Measurements from ENCODE around the gene SPATA7.

The SPATA7 gene

GRCh38 chr14:88417594-88417993 is 32.1 kb downstream of the SPATA7 start:
- DNase-seq (ENCODE audit: low read depth, low spot score) = no peak

DNA sequence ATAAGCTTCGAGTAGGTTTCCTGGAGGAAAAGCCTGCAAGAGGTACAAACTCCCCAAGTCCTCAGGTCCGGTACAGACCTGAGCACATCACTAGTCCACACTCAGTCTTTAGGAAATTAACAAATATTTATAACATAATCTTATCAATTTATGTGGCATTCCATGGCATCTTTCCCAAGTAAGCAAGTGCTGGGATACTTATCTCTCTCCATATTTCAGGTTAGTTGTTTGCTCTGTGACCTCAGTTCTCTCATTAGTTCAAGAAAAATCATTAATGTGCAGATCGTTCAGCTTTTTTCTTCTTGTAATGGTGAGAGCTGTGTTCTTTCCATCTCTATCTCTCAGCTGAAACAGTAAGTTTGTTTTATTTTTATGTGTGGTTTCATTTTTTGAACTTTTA is 34.7 kb downstream of the SPATA7 start:
- DNase-seq (ENCODE audit: low read depth, low spot score) = no peak

- no peak for DNase-seq (ENCODE audit: low read depth, low spot score)
Measured at GRCh38 chr14:88421286-88421685, 35.8 kb downstream of the SPATA7 start.

DNA sequence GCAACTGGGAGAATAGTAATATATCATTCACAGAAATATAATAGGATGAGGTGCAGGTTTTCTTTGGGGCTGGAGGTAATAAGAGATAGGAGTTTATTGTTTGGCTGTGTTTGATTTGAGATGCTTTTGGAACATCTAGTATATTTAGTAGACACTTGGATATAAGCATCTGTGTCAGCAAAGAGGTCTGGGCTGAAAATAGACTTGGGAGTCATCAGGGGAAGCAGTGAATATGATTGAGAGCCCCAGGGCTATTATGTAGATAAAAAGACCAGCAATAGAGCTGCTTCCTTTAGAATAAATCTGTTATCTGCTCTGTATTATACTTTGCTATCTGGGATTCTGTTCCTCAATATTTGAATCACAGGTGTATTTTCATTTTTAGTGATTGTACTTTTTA is 36.6 kb downstream of the SPATA7 start:
- no peak for DNase-seq (ENCODE audit: low read depth, low spot score)

- no peak for DNase-seq (ENCODE audit: low read depth, low spot score)
Measured at GRCh38 chr14:88422919-88423650, 37.6 kb downstream of the SPATA7 start.

GRCh38 chr14:88424573-88424972 is 39.1 kb downstream of the SPATA7 start:
- DNase-seq (ENCODE audit: low read depth, low spot score) = no peak

DNA sequence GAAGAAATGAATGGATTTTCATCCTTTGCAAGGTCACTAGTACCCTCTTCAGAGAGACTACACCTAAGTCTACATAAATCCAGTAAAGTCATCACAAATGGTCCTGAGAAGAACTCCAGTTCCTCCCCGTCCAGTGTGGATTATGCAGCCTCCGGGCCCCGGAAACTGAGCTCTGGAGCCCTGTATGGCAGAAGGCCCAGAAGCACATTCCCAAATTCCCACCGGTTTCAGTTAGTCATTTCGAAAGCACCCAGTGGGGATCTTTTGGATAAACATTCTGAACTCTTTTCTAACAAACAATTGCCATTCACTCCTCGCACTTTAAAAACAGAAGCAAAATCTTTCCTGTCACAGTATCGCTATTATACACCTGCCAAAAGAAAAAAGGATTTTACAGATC is 40.8 kb downstream of the SPATA7 start:
- no peak for DNase-seq (ENCODE audit: low read depth, low spot score)

DNA sequence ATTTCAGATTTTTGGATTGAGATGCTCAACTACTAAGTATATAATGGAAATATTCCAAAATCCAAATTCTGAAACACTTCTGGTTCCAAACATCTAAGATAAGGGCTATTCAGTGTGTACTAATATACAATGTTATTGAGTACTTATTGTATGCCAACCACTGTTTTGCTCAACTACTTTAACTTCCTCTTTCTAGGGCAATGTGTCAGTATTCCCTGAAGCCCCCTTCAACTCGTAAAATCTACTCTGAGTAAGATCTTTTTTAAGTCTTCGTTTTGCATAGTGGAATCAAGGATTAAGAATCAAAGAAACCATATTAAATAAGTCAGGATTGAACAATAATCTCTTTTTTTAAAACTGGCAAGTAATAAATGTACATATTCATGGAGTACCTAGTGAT is 45.5 kb downstream of the SPATA7 start:
- no peak for DNase-seq (ENCODE audit: low read depth, low spot score)

- no peak for DNase-seq (ENCODE audit: low read depth, low spot score)
Measured at GRCh38 chr14:88437658-88438057, 52.2 kb downstream of the SPATA7 start.

- DNase-seq (ENCODE audit: low read depth, low spot score) = no peak
Measured at GRCh38 chr14:88439088-88439487, 53.6 kb downstream of the SPATA7 start.

DNA sequence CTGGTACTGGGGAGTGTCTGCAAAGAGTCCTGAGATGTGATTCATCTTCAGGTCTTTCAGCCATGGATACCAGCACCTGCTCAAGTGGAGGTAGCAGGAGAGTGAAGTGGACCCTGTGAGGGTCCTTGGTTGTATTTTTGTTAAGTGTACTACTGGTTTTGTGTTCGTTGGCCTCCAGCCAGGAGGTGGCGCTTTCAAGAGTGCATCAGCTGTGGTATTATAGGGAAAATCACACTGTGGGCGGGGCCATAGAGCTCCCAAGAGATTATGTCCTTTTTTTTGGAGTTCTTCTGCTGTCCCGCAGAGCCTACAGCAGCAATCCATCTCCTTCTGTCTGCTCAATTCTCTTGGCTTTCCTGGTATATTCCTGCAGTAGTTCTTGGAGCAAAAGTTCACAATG is 66.8 kb downstream of the SPATA7 start:
- DNase-seq (ENCODE audit: low read depth, low spot score) = no peak

DNA sequence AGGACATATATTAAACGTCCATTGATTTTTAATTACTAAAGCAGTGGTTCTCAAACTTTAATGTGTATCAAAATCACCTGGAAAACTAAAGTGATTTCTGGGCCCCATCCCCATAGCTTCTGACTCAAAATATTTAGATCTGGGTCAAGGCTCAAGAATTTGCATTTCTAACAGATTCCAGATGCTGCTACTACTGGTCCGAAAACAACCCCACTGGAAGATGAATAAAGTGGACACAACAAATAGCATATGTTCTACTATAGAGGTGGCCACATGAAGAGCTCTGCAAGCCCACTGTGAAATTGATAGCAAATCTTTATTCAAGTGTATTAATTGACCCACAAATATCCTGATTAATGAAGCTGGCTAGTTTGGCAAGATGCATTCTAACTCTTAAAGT is 69.4 kb downstream of the SPATA7 start:
- DNase-seq (ENCODE audit: low read depth, low spot score) = no peak

DNA sequence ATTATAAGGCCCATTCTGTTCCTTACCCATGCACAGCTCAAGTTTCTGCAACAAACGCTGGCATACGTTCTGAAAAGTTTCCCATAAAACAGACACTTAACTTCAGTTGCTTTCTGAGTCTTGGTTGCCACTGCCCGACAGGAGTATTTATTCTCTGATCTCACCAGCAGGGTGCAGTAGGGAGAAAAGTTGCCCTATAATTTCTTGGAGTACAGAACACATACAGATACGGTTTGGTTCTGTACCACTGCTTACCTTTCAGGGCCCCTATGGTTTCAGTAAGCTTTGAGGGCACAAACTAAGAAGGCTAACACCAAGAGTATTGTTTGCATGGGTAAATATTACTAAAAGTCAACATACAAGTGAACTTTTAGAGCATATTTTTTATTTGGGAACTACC is 77.9 kb downstream of the SPATA7 start:
- DNase-seq (ENCODE audit: low read depth, low spot score) = no peak

DNA sequence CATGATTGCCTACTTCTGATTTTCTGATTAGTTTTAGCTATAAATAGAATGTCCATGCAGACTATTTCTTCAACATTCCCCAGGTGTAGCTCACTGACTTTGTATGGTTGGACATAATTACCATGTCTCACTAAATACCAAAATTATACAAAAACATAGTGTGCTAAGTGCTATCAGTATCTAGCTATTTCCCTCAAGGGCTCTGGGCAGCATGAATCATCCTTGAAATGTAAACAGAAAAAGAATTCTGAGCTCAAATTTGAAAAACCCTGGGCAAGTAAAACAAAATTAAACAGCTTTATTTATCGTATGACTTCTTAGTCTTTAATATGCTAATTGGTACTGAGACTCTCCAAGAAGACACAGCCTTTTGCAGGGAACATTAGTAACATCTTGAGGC is 82.9 kb downstream of the SPATA7 start:
- no peak for DNase-seq (ENCODE audit: low read depth, low spot score)

GRCh38 chr14:88470542-88471440 is 85.3 kb downstream of the SPATA7 start:
- no peak for DNase-seq (ENCODE audit: low read depth, low spot score)

DNA sequence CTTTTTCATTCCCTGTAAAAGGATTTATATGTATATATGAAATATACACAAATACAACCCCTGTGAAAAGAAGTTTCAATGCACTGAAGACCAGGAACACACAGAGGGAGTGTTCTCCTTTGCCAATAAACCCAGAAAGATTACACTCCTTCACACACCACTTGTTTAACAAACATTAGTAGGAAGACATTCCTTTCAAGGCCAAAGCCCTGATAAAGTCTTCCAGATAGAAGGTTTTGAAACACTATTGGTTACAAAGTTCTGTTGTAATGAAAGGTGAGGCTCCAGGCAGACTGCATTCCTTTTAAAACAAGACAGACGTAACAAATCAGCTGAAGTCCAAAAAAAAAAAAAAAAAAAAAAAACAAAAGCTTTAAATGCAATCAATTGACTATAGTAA is 88.3 kb downstream of the SPATA7 start:
- DNase-seq (ENCODE audit: low read depth, low spot score) = no peak

DNA sequence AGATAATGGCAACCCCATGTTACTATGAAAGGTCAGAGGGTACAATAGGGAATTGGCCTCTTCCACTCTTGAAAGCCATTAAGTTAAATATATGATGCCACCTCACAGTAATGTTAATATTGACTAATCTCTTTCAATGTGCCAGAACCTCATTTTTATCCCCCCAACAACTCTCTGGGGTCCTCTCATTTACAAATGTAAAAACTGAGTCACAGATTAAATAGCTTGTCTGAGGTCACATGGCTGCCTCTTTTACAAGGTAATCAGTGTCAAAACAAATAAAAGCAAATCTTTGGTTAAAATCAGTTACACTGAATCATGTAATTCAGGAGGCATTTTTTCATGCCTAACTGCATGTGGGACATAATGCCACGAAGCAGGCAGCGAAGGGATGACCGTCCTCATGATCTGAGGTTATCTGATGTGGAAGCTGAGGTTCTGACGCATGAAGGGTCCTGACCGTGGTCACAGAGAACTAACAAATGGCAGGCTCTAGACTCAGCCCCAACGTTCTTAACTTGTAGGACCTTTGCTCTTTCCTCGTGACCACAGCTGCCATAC is 90.8 kb downstream of the SPATA7 start:
- DNase-seq (ENCODE audit: low read depth, low spot score) = no peak

GRCh38 chr14:88476825-88477224 is 91.4 kb downstream of the SPATA7 start:
- DNase-seq (ENCODE audit: low read depth, low spot score) = no peak

- no peak for DNase-seq (ENCODE audit: low read depth, low spot score)
Measured at GRCh38 chr14:88477513-88478250, 92.2 kb downstream of the SPATA7 start.

DNA sequence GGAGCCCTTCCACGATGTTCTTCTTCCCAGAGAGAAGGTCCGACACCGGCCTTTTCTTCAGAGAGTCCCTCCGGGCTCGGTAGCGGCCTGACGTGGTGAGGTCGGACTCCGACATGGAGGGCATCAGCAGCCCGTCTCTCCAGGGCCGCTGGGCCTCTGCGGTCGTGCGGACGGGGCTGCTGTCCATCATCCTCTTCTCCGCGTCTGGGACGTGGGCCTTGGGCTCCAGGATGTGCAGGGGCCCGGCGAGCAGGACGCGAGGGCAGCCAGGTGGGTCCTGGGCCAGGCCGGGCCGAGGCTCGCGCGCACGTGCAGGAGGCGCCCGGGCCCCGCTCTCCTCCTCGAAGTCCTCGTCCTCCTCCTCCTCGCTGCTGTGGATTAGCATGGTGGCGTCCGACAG is 93.5 kb downstream of the SPATA7 start:
- no peak for DNase-seq (ENCODE audit: low read depth, low spot score)

- DNase-seq (ENCODE audit: low read depth, low spot score) = no peak
Measured at GRCh38 chr14:88479574-88479987, 94.1 kb downstream of the SPATA7 start.

DNA sequence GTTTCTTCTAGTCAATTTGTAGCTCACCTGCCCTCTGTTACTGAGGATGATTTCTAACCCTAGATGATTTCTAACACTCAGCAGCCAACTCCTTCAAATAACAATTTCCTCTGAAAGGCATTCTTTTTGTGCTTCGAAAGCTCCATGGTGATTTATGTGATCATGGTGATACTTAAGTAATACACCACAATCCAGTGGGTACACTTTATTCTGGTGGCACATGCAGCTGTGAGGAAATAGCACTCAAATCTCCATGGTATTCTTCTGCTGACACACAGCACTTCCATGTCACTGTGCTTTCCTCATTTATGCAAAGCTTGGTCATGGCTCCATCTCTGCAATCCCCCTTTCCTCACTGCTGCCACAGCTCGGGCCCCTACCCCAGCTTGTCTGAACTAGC is 95.6 kb downstream of the SPATA7 start:
- DNase-seq (ENCODE audit: low read depth, low spot score) = no peak
